ENCODE data around the gene NOD2. TPM values are rescaled to one million over a fixed set of nuclear protein-coding genes. Genes with fewer than 3 reads are reported as not detected.

Gene NOD2
- polyA plus RNA-seq, 12 donors: 1.1 to 2.5 (median 1.6) TPM; not detected in 2

GRCh38 chr16:50669741-50670140 is 23.7 kb upstream of the NOD2 start:
- no peak for DNase-seq

- DNase-seq: no peak
Observed at GRCh38 chr16:50670476-50670875, 22.9 kb upstream of the NOD2 start.

- no peak for DNase-seq
Observed at GRCh38 chr16:50671644-50672260, 21.7 kb upstream of the NOD2 start.

GRCh38 chr16:50673496-50674275 is 19.7 kb upstream of the NOD2 start:
- no peak for DNase-seq

- DNase-seq: no peak
Observed at GRCh38 chr16:50674831-50675230, 18.6 kb upstream of the NOD2 start.

- no peak for DNase-seq
Observed at GRCh38 chr16:50675686-50676610, 17.5 kb upstream of the NOD2 start.

- no peak for DNase-seq
Observed at GRCh38 chr16:50676684-50677225, 16.7 kb upstream of the NOD2 start.

GRCh38 chr16:50677351-50677750 is 16.1 kb upstream of the NOD2 start:
- DNase-seq: no peak

DNA sequence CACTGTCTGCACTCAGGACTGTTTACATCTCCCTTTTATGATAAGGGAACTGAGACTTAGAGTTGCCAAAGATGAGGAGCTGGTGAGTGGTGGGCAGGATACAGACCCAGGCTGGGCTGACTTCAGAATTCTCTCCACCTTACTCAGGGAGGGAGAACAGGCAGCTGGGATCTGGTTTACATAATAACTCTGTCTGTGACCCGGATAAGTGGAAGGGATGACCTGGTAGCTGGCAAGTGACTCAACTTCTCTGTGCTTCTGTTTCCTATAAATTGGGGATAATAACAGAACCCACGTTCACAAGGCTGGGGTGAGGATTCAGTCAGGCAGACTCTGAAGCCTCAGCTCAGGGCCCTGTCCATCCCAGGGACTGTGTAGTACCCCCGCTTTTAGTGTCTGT is 14.9 kb upstream of the NOD2 start:
- no peak for DNase-seq

DNA sequence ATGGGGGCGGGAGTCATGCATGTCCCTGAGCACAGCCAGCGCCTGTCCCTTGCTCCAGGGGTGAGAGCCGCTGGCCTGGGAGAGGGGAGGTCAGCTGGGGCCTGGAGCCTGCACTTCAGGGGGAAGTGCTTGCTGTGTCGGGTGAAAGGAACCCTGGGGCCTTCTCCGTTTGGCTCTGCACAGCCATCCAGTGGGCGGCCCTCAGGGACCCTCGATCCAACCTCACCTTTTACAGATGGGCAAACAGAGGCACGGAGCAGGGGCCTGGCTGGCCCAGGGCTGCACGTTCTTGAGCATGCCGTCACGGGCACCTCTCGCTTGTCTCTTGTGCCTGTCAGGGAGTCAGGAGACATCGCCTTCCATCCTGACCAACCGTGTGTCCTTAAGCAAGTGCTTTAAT is 14.1 kb upstream of the NOD2 start:
- no peak for DNase-seq

GRCh38 chr16:50679676-50680555 is 13.5 kb upstream of the NOD2 start:
- DNase-seq: no peak

DNA sequence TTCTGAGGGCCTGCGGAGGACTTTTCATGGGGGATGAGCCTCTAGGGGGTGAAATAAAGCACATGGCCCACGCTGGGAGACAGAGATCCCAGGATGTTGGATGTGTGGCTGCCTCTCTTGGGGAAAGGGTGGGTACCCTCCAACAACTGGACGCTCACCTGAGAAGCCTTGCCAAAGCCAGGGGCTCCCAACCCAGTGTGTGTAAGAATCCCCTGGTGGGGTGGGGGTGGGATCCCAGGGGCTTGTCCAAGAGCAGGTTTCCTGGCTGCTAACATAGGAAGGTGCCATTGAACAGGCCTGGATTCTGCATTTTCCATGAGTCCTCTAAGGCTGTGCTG is 12.9 kb upstream of the NOD2 start:
- no peak for DNase-seq

GRCh38 chr16:50681021-50681885 is 12.2 kb upstream of the NOD2 start, which contains the start of gene SNX20:
Gene SNX20, minus strand, starts transcription at chr16:50681312. Its CDS starts 3,786 bp downstream, at chr16:50677526.
- no peak for DNase-seq

GRCh38 chr16:50683689-50684374 is 9.6 kb upstream of the NOD2 start:
- DNase-seq: no peak

- DNase-seq: no peak
Observed at GRCh38 chr16:50684823-50685461, 8.5 kb upstream of the NOD2 start.

GRCh38 chr16:50685462-50686063 is 7.8 kb upstream of the NOD2 start:
- no peak for DNase-seq

GRCh38 chr16:50688083-50688482 is 5.3 kb upstream of the NOD2 start:
- no peak for DNase-seq

DNA sequence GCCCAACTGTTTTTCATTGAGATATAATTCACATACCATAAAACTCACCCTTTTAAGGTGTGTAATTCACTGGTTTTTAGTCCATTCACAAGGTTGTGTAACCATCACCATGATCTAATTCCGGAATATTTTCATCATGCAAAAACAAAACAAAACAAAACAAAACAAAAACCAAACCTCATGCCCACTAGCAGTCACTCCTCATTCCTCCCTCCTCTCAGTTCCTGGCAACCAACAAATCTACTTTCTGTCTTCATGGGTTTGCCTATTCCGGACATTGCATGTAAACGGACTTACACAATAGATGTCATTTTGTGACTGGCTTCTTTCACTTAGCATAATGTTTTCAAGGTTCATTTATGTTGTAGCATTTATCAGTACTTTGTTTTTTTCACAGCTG is 4.5 kb upstream of the NOD2 start:
- DNase-seq: no peak

DNA sequence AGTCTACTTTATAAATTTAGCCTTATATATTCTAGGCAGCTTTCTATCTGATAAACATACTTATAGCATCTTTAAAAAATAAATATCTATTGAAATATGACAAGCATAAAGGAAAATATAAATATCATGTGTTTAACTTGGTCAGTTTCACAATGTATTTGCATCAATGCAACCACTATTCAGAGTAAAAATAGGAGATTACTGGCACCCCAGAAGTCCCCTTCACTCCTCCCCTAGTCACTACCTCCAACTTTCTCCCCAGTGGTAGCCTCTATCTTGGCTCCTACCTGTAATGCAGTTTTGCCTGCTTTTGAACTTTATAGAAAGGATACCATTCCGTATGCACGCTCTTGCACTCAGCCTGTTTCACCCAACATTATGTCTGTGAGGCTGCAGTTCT is 3.2 kb upstream of the NOD2 start:
- no peak for DNase-seq
